GM18519 (cell line): ENCODE data around the gene VPS13D.

Experiments used
- ATAC-seq: cut with Tn5 transposase; IDR thresholded peaks from one replicate; pipeline ENCODE4 v1.9.1; 2021; ENCODE audit warnings: mild to moderate bottlenecking, moderate library complexity; ENCODE audit not compliant: unreplicated experiment, low FRiP score

VPS13D gene

GRCh38 chr1:12556368-12556930 is 326.6 kb downstream of the VPS13D start:
- no peak for ATAC-seq

- ATAC-seq, result no peak
Measured at GRCh38 chr1:12556957-12557935, 327.4 kb downstream of the VPS13D start.

- no peak for ATAC-seq
Measured at GRCh38 chr1:12561121-12561520, 331.3 kb downstream of the VPS13D start.
